Measurements from ENCODE around the gene TMC3. TPM values are rescaled to one million over a fixed set of nuclear protein-coding genes. Genes with fewer than 3 reads are reported as not detected.

TMC3 gene
- total RNA-seq, 2 donors from 2014 or later, result not detected

GRCh38 chr15:81316267-81316666 is 57.7 kb downstream of the TMC3 start:
- no peaks in the 10 kb centered on the region for H3K27me3 Mint-ChIP-seq
- peak overlapping the region; percentile 63 to 74 for H3K27ac Mint-ChIP-seq
- H3K4me3 Mint-ChIP-seq, result peak overlapping the region; percentile 67
- H3K9me3 Mint-ChIP-seq, result no peaks in the 10 kb centered on the region
- H3K4me1 Mint-ChIP-seq (ENCODE audit: low read depth in 2 of 2), result peaks cover 39 to 48% of the 10 kb centered on the region in 2 donors
- DNase-seq (ENCODE audit: low spot score), result no peak
- no peak for ATAC-seq
- peaks cover 17% of the 10 kb centered on the region for H3K36me3 Mint-ChIP-seq

DNA sequence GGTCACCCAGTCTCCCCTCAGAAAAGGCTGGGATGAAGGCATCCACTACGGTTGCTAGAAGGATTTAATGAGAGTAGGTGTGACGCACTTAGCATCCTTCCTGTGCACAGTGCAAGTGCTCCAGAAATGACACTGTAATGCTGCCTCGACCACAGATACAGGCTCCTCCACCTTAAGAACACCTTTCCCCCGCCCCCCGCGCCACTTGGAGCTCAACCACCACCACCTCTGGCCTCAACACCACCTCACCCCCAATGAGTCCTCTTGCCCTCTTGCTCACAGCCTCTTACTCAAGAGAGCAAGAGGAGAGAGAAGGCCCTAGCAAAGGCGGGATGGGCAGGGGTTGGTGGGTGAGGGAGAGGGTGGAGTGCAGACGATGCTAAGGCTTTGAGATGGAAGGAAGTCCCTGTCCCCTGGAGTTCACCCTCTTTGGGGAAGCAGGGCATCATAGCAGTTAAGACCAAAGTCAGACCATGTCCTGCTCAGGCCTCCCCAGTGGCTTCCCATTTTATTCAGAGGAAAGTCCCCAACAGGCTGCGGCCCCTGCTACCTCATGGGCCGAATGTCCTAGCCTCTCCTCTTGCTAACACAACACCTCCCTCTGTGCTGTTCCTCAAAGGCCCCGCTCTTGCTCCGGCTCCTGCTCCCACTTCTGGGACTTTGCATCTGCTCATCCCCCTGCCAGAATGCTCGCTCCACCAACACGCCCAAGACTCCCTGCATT is 58.4 kb downstream of the TMC3 start:
- peak overlapping the region; percentile 63 to 74 for H3K27ac Mint-ChIP-seq
- no peaks in the 10 kb centered on the region for H3K9me3 Mint-ChIP-seq
- peak overlapping the region; percentile 67 for H3K4me3 Mint-ChIP-seq
- no peaks in the 10 kb centered on the region for H3K27me3 Mint-ChIP-seq
- ATAC-seq (peak in 1 of 2 donors; percentile 69), DNase-seq (ENCODE audit: low spot score) (no peak)
- H3K4me1 Mint-ChIP-seq (ENCODE audit: low read depth in 2 of 2), result peaks cover 44 to 50% of the 10 kb centered on the region in 2 donors
- H3K36me3 Mint-ChIP-seq, result peaks cover 17% of the 10 kb centered on the region

DNA sequence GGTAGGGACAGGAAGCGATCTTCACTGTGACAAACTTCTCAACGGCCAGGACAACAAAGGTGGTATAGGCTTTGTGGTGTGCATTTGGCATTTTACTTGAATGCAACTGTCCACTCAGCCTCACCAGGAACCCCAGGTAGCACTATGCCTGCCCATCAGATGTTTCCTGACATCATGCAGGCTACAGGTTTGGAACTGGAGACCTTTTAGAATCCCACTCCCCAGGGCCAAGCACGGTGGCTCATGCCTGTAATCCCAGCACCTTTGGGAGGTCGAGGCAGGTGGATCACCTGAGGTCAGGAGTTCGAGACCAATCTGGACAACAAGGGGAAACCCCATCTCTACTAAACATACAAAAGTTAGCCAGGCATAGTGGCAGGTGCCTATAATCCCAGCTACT is 59.6 kb downstream of the TMC3 start:
- ATAC-seq (no peak), DNase-seq (ENCODE audit: low spot score) (no peak)
- H3K36me3 Mint-ChIP-seq, result peaks cover 20% of the 10 kb centered on the region
- H3K4me1 Mint-ChIP-seq (ENCODE audit: low read depth in 2 of 2), result peaks cover 49 to 56% of the 10 kb centered on the region in 2 donors
- no peak overlapping the region for H3K4me3 Mint-ChIP-seq
- H3K27ac Mint-ChIP-seq, result peak overlapping the region; percentile 16 to 21
- no peaks in the 10 kb centered on the region for H3K9me3 Mint-ChIP-seq
- no peaks in the 10 kb centered on the region for H3K27me3 Mint-ChIP-seq

- H3K4me1 Mint-ChIP-seq (ENCODE audit: low read depth in 2 of 2), result peaks cover 52 to 58% of the 10 kb centered on the region in 2 donors
- no peaks in the 10 kb centered on the region for H3K9me3 Mint-ChIP-seq
- no peak for ATAC-seq
Observed at GRCh38 chr15:81313686-81314085, 60.3 kb downstream of the TMC3 start.

GRCh38 chr15:81312790-81313543 is 61.0 kb downstream of the TMC3 start:
- peak overlapping the region; percentile 45 to 57 for H3K27ac Mint-ChIP-seq
- ATAC-seq (no peak), DNase-seq (ENCODE audit: low spot score) (no peak)
- no peaks in the 10 kb centered on the region for H3K27me3 Mint-ChIP-seq
- H3K4me1 Mint-ChIP-seq (ENCODE audit: low read depth in 2 of 2), result peaks cover 49 to 53% of the 10 kb centered on the region in 2 donors
- H3K36me3 Mint-ChIP-seq, result peaks cover 17% of the 10 kb centered on the region
- H3K9me3 Mint-ChIP-seq, result no peaks in the 10 kb centered on the region
- no peak overlapping the region for H3K4me3 Mint-ChIP-seq

More at GRCh38 chr15:81313686-81314085, 60.3 kb downstream of the TMC3 start:
- H3K27me3 Mint-ChIP-seq, result no peaks in the 10 kb centered on the region
- H3K27ac Mint-ChIP-seq, result peak overlapping the region; percentile 16 to 21
- peaks cover 22% of the 10 kb centered on the region for H3K36me3 Mint-ChIP-seq
- H3K4me3 Mint-ChIP-seq, result no peak overlapping the region
- DNase-seq (ENCODE audit: low spot score), result no peak

DNA sequence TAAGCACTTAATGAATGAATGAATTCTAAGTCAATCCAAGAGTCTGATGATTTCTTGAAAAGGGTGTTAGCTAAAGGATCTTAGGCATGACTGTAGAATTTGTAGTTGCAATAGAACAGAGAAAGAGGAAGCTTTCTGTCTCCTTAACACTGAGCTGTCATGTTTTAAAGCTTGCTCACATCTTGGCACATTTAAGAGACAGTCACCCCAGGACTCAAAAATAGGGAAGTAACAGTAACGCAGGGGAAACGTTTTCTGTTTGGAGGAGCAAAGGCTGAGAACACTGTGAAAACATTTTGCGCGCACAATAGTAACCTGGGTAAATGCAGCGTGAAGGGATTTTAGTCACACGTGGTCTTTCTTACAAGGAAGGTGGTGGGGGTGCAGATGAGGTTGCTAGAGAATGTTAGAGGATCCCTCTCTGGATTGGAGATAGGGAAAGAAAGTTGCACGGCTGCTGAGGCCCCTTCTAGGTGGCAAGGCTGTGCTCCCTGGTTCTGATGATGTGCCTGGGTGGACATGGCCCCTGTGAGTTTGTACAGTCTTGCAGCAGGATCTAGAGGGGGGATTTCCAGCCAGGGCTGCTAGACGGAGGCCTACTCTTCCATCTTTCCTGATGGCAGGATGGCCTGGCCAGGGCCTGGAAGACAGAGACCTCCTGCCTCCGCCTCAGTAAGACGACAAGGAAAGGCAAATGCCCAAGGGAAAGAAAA is 62.1 kb downstream of the TMC3 start:
- Mint-ChIP-seq H3K36me3 (peaks cover 17% of the 10 kb centered on the region), H3K4me3 (no peak overlapping the region), H3K4me1 (ENCODE audit: low read depth in 2 of 2) (peaks cover 53 to 56% of the 10 kb centered on the region in 2 donors), H3K9me3 (no peaks in the 10 kb centered on the region), H3K27me3 (no peaks in the 10 kb centered on the region), H3K27ac (peak overlapping the region; percentile 45 to 57)
- no peak for DNase-seq (ENCODE audit: low spot score)
- ATAC-seq, result no peak

GRCh38 chr15:81310480-81310879 is 63.5 kb downstream of the TMC3 start:
- DNase-seq (ENCODE audit: low spot score), result no peak

DNA sequence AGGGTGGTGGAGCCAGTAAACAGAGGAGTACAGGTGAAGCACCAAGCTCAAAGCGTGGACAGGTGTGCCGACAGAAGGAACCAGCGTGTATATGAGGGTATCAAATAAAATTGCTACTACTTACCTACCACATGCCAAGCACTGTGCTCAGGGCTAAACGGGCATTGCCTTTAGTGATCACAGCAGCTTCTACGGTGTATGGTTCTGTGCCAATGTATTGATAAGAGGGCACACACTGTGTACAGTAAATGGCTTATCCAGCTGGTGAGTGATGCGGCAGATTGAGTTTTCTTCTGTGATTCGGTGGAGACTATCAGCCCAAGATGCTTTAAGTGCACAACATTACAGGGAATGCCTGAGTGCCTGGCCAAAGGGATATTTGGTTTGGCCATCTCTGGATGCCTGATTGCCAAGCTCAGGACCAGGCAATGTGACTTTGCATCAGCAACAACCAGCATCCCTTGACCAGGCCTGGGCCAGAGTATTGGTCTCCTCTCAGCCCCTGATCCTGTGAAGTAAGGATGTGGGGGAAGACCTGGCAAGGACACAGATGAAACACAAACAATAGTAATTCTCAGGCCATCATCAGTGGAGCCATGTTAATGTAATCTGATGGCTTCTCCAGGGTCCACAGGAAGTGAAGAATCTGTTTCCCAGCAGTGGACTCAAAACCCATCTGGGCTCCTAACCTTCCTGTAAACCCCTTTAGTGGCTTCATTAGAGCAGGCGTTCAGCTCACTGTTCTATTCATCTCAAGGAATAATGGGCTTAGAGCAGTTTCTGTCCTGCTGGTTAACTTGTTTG is 64.2 kb downstream of the TMC3 start:
- Mint-ChIP-seq H3K27ac (peak overlapping the region; percentile 45 to 57), H3K4me1 (ENCODE audit: low read depth in 2 of 2) (peaks cover 40 to 52% of the 10 kb centered on the region in 2 donors)

More at GRCh38 chr15:81310480-81310879, 63.5 kb downstream of the TMC3 start:
- H3K9me3 Mint-ChIP-seq, result no peaks in the 10 kb centered on the region
- peak overlapping the region; percentile 45 to 57 for H3K27ac Mint-ChIP-seq
- H3K4me1 Mint-ChIP-seq (ENCODE audit: low read depth in 2 of 2), result peaks cover 44 to 56% of the 10 kb centered on the region in 2 donors
- no peak overlapping the region for H3K4me3 Mint-ChIP-seq
- H3K36me3 Mint-ChIP-seq, result peaks cover 13% of the 10 kb centered on the region
- no peak for ATAC-seq
- H3K27me3 Mint-ChIP-seq, result no peaks in the 10 kb centered on the region

GRCh38 chr15:81308260-81308659 is 65.8 kb downstream of the TMC3 start:
- peaks cover 29% of the 10 kb centered on the region for H3K36me3 Mint-ChIP-seq
- ATAC-seq (no peak), DNase-seq (ENCODE audit: low spot score) (no peak)
- peaks cover 50 to 64% of the 10 kb centered on the region in 2 donors for H3K4me1 Mint-ChIP-seq (ENCODE audit: low read depth in 2 of 2)
- H3K27me3 Mint-ChIP-seq, result no peaks in the 10 kb centered on the region
- H3K9me3 Mint-ChIP-seq, result no peaks in the 10 kb centered on the region
- no peak overlapping the region for H3K4me3 Mint-ChIP-seq
- H3K27ac Mint-ChIP-seq, result peak overlapping the region in 1 of 2 donors; percentile 96

More for the DNA sequence above, 64.2 kb downstream of the TMC3 start:
- H3K4me3 Mint-ChIP-seq, result no peak overlapping the region
- DNase-seq (ENCODE audit: low spot score) (no peak), ATAC-seq (no peak)
- peaks cover 13% of the 10 kb centered on the region for H3K36me3 Mint-ChIP-seq
- H3K9me3 Mint-ChIP-seq, result no peaks in the 10 kb centered on the region
- H3K27me3 Mint-ChIP-seq, result no peaks in the 10 kb centered on the region

DNA sequence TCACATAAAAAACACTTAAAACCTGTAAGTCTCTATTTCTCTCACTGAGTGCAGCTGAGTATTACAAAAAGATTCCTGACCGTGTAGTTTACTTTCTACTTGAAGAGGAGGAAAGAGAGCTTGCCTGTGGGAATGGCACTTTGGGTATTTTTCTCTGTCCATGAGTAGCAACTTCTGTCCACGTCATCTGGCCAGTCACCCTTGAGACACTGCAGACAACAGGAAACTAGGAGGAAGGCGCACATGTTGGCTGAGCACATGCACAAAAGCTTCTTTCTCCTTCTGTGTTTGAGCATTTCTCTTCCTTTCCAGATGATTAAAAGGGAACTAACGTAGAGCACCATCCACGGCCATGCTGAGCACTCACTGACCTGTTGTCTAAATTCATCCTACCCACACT is 69.8 kb downstream of the TMC3 start:
- DNase-seq (ENCODE audit: low spot score) (no peak), ATAC-seq (no peak)
- no peaks in the 10 kb centered on the region for H3K9me3 Mint-ChIP-seq
- peak overlapping the region; percentile 96 for H3K4me3 Mint-ChIP-seq
- peaks cover 60 to 74% of the 10 kb centered on the region in 2 donors for H3K4me1 Mint-ChIP-seq (ENCODE audit: low read depth in 2 of 2)
- H3K27me3 Mint-ChIP-seq, result no peaks in the 10 kb centered on the region
- peaks cover 32% of the 10 kb centered on the region for H3K36me3 Mint-ChIP-seq
- H3K27ac Mint-ChIP-seq, result peak overlapping the region; percentile 96 to 99

DNA sequence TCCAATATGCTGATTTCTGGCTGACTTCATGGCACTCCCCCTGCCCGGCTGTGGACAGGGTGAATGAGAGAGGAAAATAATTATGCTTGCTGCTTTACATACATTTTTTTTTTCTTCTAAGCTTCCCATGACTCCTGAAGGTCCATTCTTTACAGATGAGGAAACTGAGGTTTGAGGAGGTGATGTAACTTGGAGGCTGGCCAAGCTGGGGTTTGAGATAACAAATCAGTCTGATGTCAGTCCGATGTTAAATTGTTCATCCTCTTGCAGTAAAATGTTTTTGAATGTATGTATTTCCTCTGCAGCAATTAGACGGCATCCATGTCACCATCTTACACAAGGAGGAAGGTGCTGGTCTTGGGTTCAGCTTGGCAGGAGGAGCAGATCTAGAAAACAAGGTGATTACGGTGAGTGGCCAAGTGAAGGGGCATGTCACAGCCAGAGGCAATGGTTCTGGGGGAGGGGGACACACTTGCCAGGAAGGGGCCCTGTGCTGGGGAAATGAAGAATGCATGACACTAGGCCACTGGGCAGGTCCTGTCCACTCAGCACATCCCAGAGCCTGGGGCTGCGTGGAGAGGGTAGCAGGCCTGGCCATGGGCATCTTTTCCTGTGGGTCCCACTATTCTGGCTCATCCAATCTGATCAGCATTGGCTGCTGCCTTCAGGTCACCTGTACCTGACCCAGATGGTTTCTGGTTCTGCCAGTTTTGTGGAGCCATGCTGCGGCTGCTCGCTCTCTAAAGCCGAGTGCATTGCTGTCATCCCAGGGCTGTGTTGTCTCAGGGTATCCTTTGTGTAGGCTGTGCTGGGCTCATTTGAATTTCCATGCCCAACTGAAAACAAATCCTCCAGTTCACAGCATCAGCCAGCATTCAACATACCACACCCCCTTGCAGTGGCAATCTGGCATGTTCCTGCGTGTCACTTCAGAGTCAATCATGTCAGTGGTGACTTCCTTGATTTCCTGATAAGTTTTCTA is 70.5 kb downstream of the TMC3 start:
- Mint-ChIP-seq H3K36me3 (peaks cover 30% of the 10 kb centered on the region), H3K4me3 (peak overlapping the region; percentile 96), H3K27ac (peak overlapping the region; percentile 96 to 99), H3K4me1 (ENCODE audit: low read depth in 2 of 2) (peaks cover 64 to 77% of the 10 kb centered on the region in 2 donors), H3K9me3 (no peaks in the 10 kb centered on the region), H3K27me3 (no peaks in the 10 kb centered on the region)
- no peak for ATAC-seq
- DNase-seq (ENCODE audit: low spot score), result no peak

GRCh38 chr15:81302701-81303109 is 71.3 kb downstream of the TMC3 start:
- Mint-ChIP-seq H3K27me3 (no peaks in the 10 kb centered on the region), H3K9me3 (no peaks in the 10 kb centered on the region), H3K27ac (peak overlapping the region; percentile 96 to 99), H3K4me1 (ENCODE audit: low read depth in 2 of 2) (peaks cover 72 to 84% of the 10 kb centered on the region in 2 donors), H3K36me3 (peaks cover 30% of the 10 kb centered on the region), H3K4me3 (peak overlapping the region; percentile 96)
- ATAC-seq (no peak), DNase-seq (ENCODE audit: low spot score) (no peak)

Measured in natural killer cell treated with Interleukin-12 subunit alpha and Interleukin-12 subunit beta and Interleukin-15 and Interleukin-18, amount 100 ng/mL, for 72 hours (primary cell).